ENCODE measurements around the gene UNC45A. TPM values are rescaled to one million over a fixed set of nuclear protein-coding genes. Genes with fewer than 3 reads are reported as not detected.

Gene UNC45A
- total and polyA plus RNA-seq, 2 of the 13 experiments (the other 11 are each of a cell fraction or from before 2014, with no cell fraction given): 33.8 to 39.7 TPM

DNA sequence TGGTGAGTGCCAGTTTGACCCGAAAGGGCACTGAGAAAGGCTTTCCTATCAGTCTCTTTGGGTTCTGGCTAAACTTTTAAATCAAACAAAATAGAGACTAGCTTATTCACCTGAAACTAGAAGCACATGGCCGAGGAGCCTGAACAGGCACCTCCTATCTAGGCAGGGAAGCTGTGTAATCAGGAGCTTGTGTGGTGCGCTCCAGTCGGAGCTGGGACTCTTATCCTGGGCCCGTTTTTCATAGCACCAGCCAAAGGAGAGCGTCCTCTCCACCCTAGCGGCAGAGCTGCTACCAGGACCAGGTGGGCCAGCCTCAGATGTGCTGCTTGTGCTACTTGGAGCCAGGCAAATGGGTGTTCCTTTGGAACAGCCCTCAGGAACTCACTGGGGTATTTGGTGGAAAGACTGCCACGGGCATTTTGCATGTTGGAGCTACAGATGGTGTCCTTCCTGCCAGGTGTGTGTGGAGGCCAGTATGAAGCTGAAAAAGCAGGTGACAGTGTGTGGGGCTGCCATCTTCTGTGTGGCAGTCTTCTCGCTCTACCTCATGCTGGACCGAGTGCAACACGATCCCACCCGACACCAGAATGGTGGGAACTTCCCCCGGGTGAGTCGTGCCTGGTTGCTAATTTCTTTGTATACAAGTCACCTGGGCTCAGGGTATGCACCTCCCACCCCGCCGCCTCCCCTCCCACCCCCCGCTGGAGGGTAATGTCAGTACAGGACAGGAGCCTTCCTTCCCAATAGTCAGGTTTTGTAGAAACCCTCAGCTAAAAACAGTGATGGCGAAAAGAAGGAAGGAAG lies 31.1 kb upstream of the UNC45A start (continued):
- TF ChIP-seq, protein P1, sequence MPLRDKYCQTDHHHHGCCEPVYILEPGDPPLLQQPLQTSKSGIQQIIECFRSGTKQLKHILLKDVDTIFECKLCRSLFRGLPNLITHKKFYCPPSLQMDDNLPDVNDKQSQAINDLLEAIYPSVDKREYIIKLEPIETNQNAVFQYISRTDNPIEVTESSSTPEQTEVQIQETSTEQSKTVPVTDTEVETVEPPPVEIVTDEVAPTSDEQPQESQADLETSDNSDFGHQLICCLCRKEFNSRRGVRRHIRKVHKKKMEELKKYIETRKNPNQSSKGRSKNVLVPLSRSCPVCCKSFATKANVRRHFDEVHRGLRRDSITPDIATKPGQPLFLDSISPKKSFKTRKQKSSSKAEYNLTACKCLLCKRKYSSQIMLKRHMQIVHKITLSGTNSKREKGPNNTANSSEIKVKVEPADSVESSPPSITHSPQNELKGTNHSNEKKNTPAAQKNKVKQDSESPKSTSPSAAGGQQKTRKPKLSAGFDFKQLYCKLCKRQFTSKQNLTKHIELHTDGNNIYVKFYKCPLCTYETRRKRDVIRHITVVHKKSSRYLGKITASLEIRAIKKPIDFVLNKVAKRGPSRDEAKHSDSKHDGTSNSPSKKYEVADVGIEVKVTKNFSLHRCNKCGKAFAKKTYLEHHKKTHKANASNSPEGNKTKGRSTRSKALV (CRISPR knock-in tag; IDR thresholded peaks at IDR 0.05): peak; percentile 72; the same call in 1 of the 2 replicates
- TF ChIP-seq ATF7-NPFF (CRISPR knock-in tag; IDR thresholded peaks at IDR 0.05; ENCODE audit: low read depth) (no peak), POLR2A (IDR thresholded peaks at IDR 0.05; ENCODE audit: insufficient read depth in 1 of 2, low read depth in 2 of 2, low read length in 2 of 2) (peak in 1 of 2 experiments; percentile 37; a peak in 1 of 4 replicates), ZNF205 (CRISPR knock-in tag; IDR thresholded peaks at IDR 0.05) (peak; percentile 37; the same call in 1 of the 2 replicates), ELF3 (CRISPR knock-in tag; IDR thresholded peaks at IDR 0.05) (0 out of 2 replicates have a peak, but pooled peaks have one; percentile 14), NR2F6 (IDR thresholded peaks at IDR 0.05) (no peak), NR2F6 (CRISPR knock-in tag; IDR thresholded peaks at IDR 0.05) (0 out of 2 replicates have a peak, but pooled peaks have one; percentile 15), SAP130 (CRISPR knock-in tag; IDR thresholded peaks at IDR 0.05; ENCODE audit: low read depth) (peak; percentile 12; the same call in 1 of the 2 replicates)
- TF ChIP-seq, protein P2, sequence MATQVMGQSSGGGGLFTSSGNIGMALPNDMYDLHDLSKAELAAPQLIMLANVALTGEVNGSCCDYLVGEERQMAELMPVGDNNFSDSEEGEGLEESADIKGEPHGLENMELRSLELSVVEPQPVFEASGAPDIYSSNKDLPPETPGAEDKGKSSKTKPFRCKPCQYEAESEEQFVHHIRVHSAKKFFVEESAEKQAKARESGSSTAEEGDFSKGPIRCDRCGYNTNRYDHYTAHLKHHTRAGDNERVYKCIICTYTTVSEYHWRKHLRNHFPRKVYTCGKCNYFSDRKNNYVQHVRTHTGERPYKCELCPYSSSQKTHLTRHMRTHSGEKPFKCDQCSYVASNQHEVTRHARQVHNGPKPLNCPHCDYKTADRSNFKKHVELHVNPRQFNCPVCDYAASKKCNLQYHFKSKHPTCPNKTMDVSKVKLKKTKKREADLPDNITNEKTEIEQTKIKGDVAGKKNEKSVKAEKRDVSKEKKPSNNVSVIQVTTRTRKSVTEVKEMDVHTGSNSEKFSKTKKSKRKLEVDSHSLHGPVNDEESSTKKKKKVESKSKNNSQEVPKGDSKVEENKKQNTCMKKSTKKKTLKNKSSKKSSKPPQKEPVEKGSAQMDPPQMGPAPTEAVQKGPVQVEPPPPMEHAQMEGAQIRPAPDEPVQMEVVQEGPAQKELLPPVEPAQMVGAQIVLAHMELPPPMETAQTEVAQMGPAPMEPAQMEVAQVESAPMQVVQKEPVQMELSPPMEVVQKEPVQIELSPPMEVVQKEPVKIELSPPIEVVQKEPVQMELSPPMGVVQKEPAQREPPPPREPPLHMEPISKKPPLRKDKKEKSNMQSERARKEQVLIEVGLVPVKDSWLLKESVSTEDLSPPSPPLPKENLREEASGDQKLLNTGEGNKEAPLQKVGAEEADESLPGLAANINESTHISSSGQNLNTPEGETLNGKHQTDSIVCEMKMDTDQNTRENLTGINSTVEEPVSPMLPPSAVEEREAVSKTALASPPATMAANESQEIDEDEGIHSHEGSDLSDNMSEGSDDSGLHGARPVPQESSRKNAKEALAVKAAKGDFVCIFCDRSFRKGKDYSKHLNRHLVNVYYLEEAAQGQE (IDR thresholded peaks at IDR 0.05; ENCODE audit: borderline replicate concordance in 1 of 2, low read depth in 1 of 2, low read length in 2 of 2): no peak
- TF ChIP-seq, protein P3, sequence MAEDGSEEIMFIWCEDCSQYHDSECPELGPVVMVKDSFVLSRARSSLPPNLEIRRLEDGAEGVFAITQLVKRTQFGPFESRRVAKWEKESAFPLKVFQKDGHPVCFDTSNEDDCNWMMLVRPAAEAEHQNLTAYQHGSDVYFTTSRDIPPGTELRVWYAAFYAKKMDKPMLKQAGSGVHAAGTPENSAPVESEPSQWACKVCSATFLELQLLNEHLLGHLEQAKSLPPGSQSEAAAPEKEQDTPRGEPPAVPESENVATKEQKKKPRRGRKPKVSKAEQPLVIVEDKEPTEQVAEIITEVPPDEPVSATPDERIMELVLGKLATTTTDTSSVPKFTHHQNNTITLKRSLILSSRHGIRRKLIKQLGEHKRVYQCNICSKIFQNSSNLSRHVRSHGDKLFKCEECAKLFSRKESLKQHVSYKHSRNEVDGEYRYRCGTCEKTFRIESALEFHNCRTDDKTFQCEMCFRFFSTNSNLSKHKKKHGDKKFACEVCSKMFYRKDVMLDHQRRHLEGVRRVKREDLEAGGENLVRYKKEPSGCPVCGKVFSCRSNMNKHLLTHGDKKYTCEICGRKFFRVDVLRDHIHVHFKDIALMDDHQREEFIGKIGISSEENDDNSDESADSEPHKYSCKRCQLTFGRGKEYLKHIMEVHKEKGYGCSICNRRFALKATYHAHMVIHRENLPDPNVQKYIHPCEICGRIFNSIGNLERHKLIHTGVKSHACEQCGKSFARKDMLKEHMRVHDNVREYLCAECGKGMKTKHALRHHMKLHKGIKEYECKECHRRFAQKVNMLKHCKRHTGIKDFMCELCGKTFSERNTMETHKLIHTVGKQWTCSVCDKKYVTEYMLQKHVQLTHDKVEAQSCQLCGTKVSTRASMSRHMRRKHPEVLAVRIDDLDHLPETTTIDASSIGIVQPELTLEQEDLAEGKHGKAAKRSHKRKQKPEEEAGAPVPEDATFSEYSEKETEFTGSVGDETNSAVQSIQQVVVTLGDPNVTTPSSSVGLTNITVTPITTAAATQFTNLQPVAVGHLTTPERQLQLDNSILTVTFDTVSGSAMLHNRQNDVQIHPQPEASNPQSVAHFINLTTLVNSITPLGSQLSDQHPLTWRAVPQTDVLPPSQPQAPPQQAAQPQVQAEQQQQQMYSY (CRISPR knock-in tag; IDR thresholded peaks at IDR 0.05): peak; percentile 24; the same call in 1 of the 2 replicates
- TF ChIP-seq, protein P4, sequence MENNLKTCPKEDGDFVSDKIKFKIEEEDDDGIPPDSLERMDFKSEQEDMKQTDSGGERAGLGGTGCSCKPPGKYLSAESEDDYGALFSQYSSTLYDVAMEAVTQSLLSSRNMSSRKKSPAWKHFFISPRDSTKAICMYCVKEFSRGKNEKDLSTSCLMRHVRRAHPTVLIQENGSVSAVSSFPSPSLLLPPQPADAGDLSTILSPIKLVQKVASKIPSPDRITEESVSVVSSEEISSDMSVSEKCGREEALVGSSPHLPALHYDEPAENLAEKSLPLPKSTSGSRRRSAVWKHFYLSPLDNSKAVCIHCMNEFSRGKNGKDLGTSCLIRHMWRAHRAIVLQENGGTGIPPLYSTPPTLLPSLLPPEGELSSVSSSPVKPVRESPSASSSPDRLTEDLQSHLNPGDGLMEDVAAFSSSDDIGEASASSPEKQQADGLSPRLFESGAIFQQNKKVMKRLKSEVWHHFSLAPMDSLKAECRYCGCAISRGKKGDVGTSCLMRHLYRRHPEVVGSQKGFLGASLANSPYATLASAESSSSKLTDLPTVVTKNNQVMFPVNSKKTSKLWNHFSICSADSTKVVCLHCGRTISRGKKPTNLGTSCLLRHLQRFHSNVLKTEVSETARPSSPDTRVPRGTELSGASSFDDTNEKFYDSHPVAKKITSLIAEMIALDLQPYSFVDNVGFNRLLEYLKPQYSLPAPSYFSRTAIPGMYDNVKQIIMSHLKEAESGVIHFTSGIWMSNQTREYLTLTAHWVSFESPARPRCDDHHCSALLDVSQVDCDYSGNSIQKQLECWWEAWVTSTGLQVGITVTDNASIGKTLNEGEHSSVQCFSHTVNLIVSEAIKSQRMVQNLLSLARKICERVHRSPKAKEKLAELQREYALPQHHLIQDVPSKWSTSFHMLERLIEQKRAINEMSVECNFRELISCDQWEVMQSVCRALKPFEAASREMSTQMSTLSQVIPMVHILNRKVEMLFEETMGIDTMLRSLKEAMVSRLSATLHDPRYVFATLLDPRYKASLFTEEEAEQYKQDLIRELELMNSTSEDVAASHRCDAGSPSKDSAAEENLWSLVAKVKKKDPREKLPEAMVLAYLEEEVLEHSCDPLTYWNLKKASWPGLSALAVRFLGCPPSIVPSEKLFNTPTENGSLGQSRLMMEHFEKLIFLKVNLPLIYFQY (CRISPR knock-in tag; IDR thresholded peaks at IDR 0.05; ENCODE audit: borderline replicate concordance): peak; percentile 46; the same call in 1 of the 2 replicates
- TF ChIP-seq, protein P5, sequence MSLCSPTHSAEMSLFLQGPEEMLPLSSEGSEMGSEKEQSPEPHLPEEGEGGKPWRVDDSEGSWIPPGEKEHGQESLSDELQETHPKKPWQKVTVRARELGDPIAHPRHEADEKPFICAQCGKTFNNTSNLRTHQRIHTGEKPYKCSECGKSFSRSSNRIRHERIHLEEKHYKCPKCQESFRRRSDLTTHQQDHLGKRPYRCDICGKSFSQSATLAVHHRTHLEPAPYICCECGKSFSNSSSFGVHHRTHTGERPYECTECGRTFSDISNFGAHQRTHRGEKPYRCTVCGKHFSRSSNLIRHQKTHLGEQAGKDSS (CRISPR knock-in tag; IDR thresholded peaks at IDR 0.05; ENCODE audit: borderline replicate concordance, low read depth): peak; percentile 22; the same call in 1 of the 2 replicates
- TF ChIP-seq, protein P6, sequence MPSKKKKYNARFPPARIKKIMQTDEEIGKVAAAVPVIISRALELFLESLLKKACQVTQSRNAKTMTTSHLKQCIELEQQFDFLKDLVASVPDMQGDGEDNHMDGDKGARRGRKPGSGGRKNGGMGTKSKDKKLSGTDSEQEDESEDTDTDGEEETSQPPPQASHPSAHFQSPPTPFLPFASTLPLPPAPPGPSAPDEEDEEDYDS (CRISPR knock-in tag; IDR thresholded peaks at IDR 0.05): peak; percentile 33; the same call in 1 of the 2 replicates

Data from HepG2 (cell line).